Mesenchymal stem cell (in vitro differentiated cells and primary cell): ENCODE data around the gene MEAK7.
A peak's percentile ranks its signal among the peaks of the same experiment; 100 is the strongest.

Source experiments
- DNase-seq: peaks from one replicate; pipeline ENCODE4 v3.0.0-alpha.2; 2013
- H2AFZ ChIP-seq: one replicate; pipeline ENCODE4 v1.6.1; 2013; ENCODE audit warnings: low read depth, mild to moderate bottlenecking, control low read depth, inconsistent platforms, low read length, moderate library complexity
- H2AK5ac ChIP-seq: 2 replicates; pipeline ENCODE4 v1.6.1; 2013; ENCODE audit warnings: low read length, moderate library complexity, mild to moderate bottlenecking, inconsistent platforms; ENCODE audit not compliant: severe bottlenecking
- H2BK120ac ChIP-seq: one replicate; pipeline ENCODE4 v1.6.1; 2013; ENCODE audit warnings: low read depth, mild to moderate bottlenecking, inconsistent platforms, low read length, moderate library complexity
- H2BK12ac ChIP-seq, 2 experiments: one replicate each; pipeline ENCODE4 v1.6.1; 2013; ENCODE audit warnings: inconsistent platforms in 2 of 2, low read length in 2 of 2, mild to moderate bottlenecking in 2 of 2, moderate library complexity in 2 of 2, control low read depth in 1 of 2
- H2BK15ac ChIP-seq: one replicate; pipeline ENCODE4 v1.6.1; 2013; ENCODE audit warnings: mild to moderate bottlenecking, low read depth, inconsistent platforms; ENCODE audit not compliant: poor library complexity, severe bottlenecking
- H2BK5ac ChIP-seq: 2 replicates; pipeline ENCODE4 v1.6.1; 2013; ENCODE audit warnings: low read depth, mild to moderate bottlenecking, low read length, control low read depth, inconsistent platforms; ENCODE audit not compliant: poor library complexity, severe bottlenecking
- H3K14ac ChIP-seq, 2 experiments: one replicate each; pipeline ENCODE4 v1.6.1; 2013; ENCODE audit warnings: inconsistent platforms in 2 of 2, low read length in 2 of 2, control low read depth in 1 of 2, mild to moderate bottlenecking in 1 of 2, moderate library complexity in 1 of 2
- H3K18ac ChIP-seq, 2 experiments: one replicate each; pipeline ENCODE4 v1.6.1; 2013; ENCODE audit warnings: inconsistent platforms in 2 of 2, low read length in 2 of 2, control low read depth in 1 of 2, low read depth in 1 of 2, mild to moderate bottlenecking in 1 of 2
- H3K23ac ChIP-seq, 2 experiments: one replicate each; pipeline ENCODE4 v1.6.1; 2013; ENCODE audit warnings: inconsistent platforms in 2 of 2, low read length in 2 of 2, mild to moderate bottlenecking in 2 of 2, moderate library complexity in 2 of 2, control low read depth in 1 of 2
- H3K27ac ChIP-seq: 2 replicates; pipeline ENCODE4 v1.5.1; 2013; ENCODE audit warnings: mild to moderate bottlenecking, moderate library complexity, low read length, control low read depth, inconsistent platforms; ENCODE audit not compliant: poor library complexity, severe bottlenecking
- H3K27me3 ChIP-seq, 2 experiments: 2 replicates each; pipeline versions ENCODE4 v1.6.1 to v1.7.0; 2013; ENCODE audit warnings: low read length in 2 of 2, mild to moderate bottlenecking in 2 of 2, moderate library complexity in 2 of 2, control low read depth in 1 of 2, inconsistent platforms in 1 of 2; ENCODE audit not compliant: control insufficient read depth in 1 of 2, insufficient read depth in 1 of 2
- H3K36me3 ChIP-seq, 2 experiments: 2 replicates each; pipeline versions ENCODE4 v1.6.1 to v1.7.0; 2013; ENCODE audit warnings: low read length in 2 of 2, control low read depth in 1 of 2, inconsistent platforms in 1 of 2, low read depth in 1 of 2, mild to moderate bottlenecking in 1 of 2; ENCODE audit not compliant: insufficient read depth in 2 of 2, control insufficient read depth in 1 of 2
- H3K4ac ChIP-seq, 2 experiments: one replicate each; pipeline ENCODE4 v1.6.1; 2013; ENCODE audit warnings: inconsistent platforms in 2 of 2, low read length in 2 of 2, mild to moderate bottlenecking in 2 of 2, moderate library complexity in 2 of 2, control low read depth in 1 of 2, low read depth in 1 of 2
- H3K4me1 ChIP-seq: 2 replicates; pipeline ENCODE4 v1.6.1; 2013; ENCODE audit warnings: low read depth, low read length, control low read depth; ENCODE audit not compliant: control insufficient read depth, insufficient read depth
- H3K4me2 ChIP-seq: 2 replicates; pipeline ENCODE4 v1.6.1; 2013; ENCODE audit warnings: low read length, mild to moderate bottlenecking, inconsistent platforms; ENCODE audit not compliant: poor library complexity, severe bottlenecking
- H3K4me3 ChIP-seq, 2 experiments: 2 replicates each; pipeline versions ENCODE4 v1.5.1 to v1.7.0; 2013; ENCODE audit warnings: low read length in 2 of 2, mild to moderate bottlenecking in 2 of 2, control low read depth in 1 of 2, low read depth in 1 of 2; ENCODE audit not compliant: insufficient read depth in 1 of 2
- H3K79me1 ChIP-seq: replicated peaks from 2 replicates; pipeline ENCODE4 v1.6.1; 2013; ENCODE audit warnings: mild to moderate bottlenecking, control low read depth, low read length, inconsistent platforms; ENCODE audit not compliant: poor library complexity, severe bottlenecking
- H3K9ac ChIP-seq: 2 replicates; pipeline ENCODE4 v1.7.0; 2013; ENCODE audit warnings: mild to moderate bottlenecking, low read length, moderate library complexity
- H3K9me3 ChIP-seq: 2 replicates; pipeline ENCODE4 v1.7.0; 2013; ENCODE audit warnings: mild to moderate bottlenecking, low read length; ENCODE audit not compliant: control insufficient read depth
- H4K8ac ChIP-seq: one replicate; pipeline ENCODE4 v1.6.1; 2013; ENCODE audit warnings: inconsistent platforms, mild to moderate bottlenecking, low read length, moderate library complexity
- H4K91ac ChIP-seq: one replicate; pipeline ENCODE4 v1.6.1; 2013; ENCODE audit warnings: mild to moderate bottlenecking, low read length, inconsistent platforms
- WGBS: methylation state at CpG from one replicate; pipeline ENCODE4 v1.1.7; 2013; ENCODE audit warnings: mixed read lengths; 5-methylcytosine and 5-hydroxymethylcytosine counted together

The MEAK7 gene

DNA sequence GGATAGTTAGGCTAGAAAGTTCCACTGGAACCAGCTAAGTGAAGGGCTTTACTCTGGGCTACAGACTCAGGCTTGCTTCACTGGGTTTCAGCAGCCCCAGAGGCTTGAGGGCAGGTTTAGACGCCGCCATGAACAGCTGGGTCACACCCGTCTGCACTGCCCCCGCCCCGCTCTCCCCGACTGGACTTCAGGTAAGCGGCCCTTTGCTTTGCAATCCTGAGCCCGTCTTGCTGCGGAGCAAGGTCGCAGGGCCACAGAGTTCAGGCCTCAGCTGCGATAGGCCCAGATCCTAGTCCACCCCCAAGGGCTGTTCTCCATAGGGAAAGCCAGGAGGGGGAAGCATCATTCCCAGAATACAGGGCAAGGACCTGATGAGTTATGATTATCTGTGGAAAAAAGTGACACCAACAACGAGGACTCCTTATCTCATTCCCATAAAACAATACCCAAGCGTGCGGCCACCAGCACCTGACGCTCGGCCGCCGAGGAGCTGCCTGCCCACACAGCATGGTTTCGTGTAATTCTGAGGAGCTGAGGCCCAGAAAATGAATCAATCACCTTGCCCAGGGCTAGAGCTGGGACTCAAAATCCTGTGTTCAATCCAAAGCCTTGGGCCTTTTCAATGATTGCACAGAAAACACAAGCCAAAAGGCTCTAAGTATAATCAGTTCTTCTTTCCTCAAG, 20.4 kb downstream of the MEAK7 start:
- no peak overlapping the region for H3K18ac ChIP-seq
- no peak overlapping the region for H2BK15ac ChIP-seq
- H2BK120ac ChIP-seq, result no peak overlapping the region
- WGBS, result 94% methylated on average over 19 of the region's 19 CpGs
- no peak overlapping the region for H2BK12ac ChIP-seq
- H2AK5ac ChIP-seq, result no peak overlapping the region
- no peak overlapping the region for H3K4me2 ChIP-seq
- no peak overlapping the region for H3K23ac ChIP-seq
- peaks cover 9% of the 10 kb centered on the region for H3K4me1 ChIP-seq
- no peak overlapping the region for H2BK5ac ChIP-seq
- H3K27me3 ChIP-seq, result no peaks in the 10 kb centered on the region
- no peak overlapping the region for H3K4me3 ChIP-seq
- peaks cover 73 to 89% of the 10 kb centered on the region in 2 experiments for H3K36me3 ChIP-seq
- H3K9me3 ChIP-seq, result no peaks in the 10 kb centered on the region
- no peak overlapping the region for H3K4ac ChIP-seq
- H3K27ac ChIP-seq, result no peak overlapping the region
- peak overlapping the region; percentile 22 for H3K9ac ChIP-seq
- H4K91ac ChIP-seq, result no peak overlapping the region
- H2AFZ ChIP-seq, result no peak overlapping the region
- H4K8ac ChIP-seq, result no peak overlapping the region
- DNase-seq, result no peak
- no peak overlapping the region for H3K14ac ChIP-seq
- H3K79me1 ChIP-seq, result peaks cover 20% of the 10 kb centered on the region

GRCh38 chr16:84482951-84483881, 21.2 kb downstream of the MEAK7 start:
- Histone ChIP-seq H2AK5ac (no peak overlapping the region), H3K14ac (no peak overlapping the region), H3K23ac (peak overlapping the region in 1 of 2 experiments; percentile 16), H2AFZ (no peak overlapping the region), H3K4me3 (no peak overlapping the region), H3K4me2 (no peak overlapping the region), H4K91ac (no peak overlapping the region), H4K8ac (no peak overlapping the region), H3K36me3 (peaks cover 75 to 86% of the 10 kb centered on the region in 2 experiments), H2BK12ac (no peak overlapping the region), H3K79me1 (peaks cover 19% of the 10 kb centered on the region), H3K18ac (no peak overlapping the region), H3K9ac (no peak overlapping the region), H2BK120ac (no peak overlapping the region), H3K27me3 (no peaks in the 10 kb centered on the region), H2BK5ac (no peak overlapping the region), H3K4me1 (peaks cover 12% of the 10 kb centered on the region), H3K27ac (no peak overlapping the region), H3K4ac (no peak overlapping the region), H3K9me3 (no peaks in the 10 kb centered on the region), H2BK15ac (no peak overlapping the region)
- 96% methylated on average over 25 of the region's 25 CpGs for WGBS
- DNase-seq, result no peak

DNA sequence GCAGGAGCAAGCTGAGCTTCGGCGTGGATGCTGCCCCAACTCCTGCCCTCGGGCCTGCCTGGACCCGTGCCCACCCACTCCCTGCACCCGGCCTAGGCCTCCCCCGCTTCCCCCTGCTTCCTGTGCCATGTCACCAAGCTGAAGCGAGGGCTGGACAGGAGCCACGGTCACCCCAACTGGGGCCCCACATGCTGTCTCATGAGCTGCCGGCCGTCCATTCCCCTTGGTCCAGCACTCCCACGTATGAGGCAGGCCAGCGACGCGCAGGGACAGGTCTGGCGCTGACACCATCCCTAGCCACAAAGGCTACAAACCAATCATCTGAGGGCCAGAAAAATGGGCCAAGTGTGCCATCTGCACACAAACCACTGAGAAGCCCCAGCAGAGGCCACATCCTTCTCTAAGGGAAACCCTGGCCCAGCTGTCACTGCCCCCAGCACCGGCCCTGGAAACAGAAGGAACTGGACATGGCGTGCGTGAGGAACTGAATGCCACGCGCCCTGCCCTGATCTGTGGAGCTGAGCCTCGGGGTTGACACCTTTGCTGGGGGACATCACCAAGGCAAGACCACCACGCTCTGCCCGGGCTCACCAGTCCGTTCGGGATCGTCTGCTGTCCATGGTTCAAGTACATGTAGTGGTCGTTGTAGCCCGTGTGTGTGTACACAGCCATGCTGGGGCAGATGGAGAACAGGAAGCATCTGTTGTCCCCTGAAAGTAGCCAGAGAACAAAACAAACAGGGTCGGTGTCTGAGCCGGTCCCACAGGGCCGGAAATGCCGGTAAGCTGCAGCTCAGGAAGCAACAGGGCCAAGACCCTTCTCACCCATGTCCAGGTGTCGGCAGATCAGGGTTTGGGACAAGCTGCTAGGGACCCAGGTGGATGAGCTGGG, 22.2 kb downstream of the MEAK7 start:
- no peak overlapping the region for H4K8ac ChIP-seq
- H3K18ac ChIP-seq, result no peak overlapping the region
- no peak overlapping the region for H3K27ac ChIP-seq
- DNase-seq, result no peak
- H2AK5ac ChIP-seq, result no peak overlapping the region
- no peak overlapping the region for H2AFZ ChIP-seq
- peaks cover 15% of the 10 kb centered on the region for H3K4me1 ChIP-seq
- H3K23ac ChIP-seq, result no peak overlapping the region
- H3K9me3 ChIP-seq, result no peaks in the 10 kb centered on the region
- 96% methylated on average over 32 of the region's 33 CpGs for WGBS
- H3K36me3 ChIP-seq, result peaks cover 74 to 76% of the 10 kb centered on the region in 2 experiments
- H2BK12ac ChIP-seq, result peak overlapping the region in 1 of 2 experiments; percentile 4
- no peaks in the 10 kb centered on the region for H3K27me3 ChIP-seq
- no peak overlapping the region for H3K4ac ChIP-seq
- H3K4me2 ChIP-seq, result no peak overlapping the region
- H3K14ac ChIP-seq, result no peak overlapping the region
- H2BK120ac ChIP-seq, result no peak overlapping the region
- peaks cover 19% of the 10 kb centered on the region for H3K79me1 ChIP-seq
- no peak overlapping the region for H2BK5ac ChIP-seq
- no peak overlapping the region for H4K91ac ChIP-seq
- H3K9ac ChIP-seq, result no peak overlapping the region
- H3K4me3 ChIP-seq, result no peak overlapping the region
- H2BK15ac ChIP-seq, result no peak overlapping the region
